ENCODE results near the gene CFAP45.

Gene CFAP45

GRCh38 chr1:159900086-159900680, at the start of gene CFAP45:
TSS of gene CFAP45 (minus strand) at chr1:159900165. CDS start at chr1:159900098, 67 bp downstream.
- DNase-seq = no peak

- DNase-seq = no peak
Observed at GRCh38 chr1:159949123-159949522, 49.2 kb upstream of the CFAP45 start.

- DNase-seq = no peak
Observed at GRCh38 chr1:159947942-159948341, 48.0 kb upstream of the CFAP45 start.

- no peak for DNase-seq
Observed at GRCh38 chr1:159946242-159947187, 46.5 kb upstream of the CFAP45 start.

GRCh38 chr1:159945483-159946241, 45.7 kb upstream of the CFAP45 start, which contains the start of gene IGSF9:
TSS of gene IGSF9 (minus strand) at chr1:159945613. CDS start at chr1:159943454, 2,159 bp downstream.
- peak; percentile 70 for DNase-seq

- DNase-seq = no peak
Observed at GRCh38 chr1:159944623-159945455, 44.9 kb upstream of the CFAP45 start.

- DNase-seq = no peak
Observed at GRCh38 chr1:159943908-159944622, 44.1 kb upstream of the CFAP45 start.

GRCh38 chr1:159943278-159943640, 43.3 kb upstream of the CFAP45 start:
- DNase-seq = no peak

- DNase-seq = no peak
Observed at GRCh38 chr1:159942632-159943277, 42.8 kb upstream of the CFAP45 start.

- no peak for DNase-seq
Observed at GRCh38 chr1:159941591-159942560, 41.9 kb upstream of the CFAP45 start.

- DNase-seq = no peak
Observed at GRCh38 chr1:159941141-159941540, 41.2 kb upstream of the CFAP45 start.

GRCh38 chr1:159940006-159940620, 40.1 kb upstream of the CFAP45 start:
- DNase-seq = no peak

- DNase-seq = no peak
Observed at GRCh38 chr1:159939678-159940002, 39.7 kb upstream of the CFAP45 start.

- DNase-seq = no peak
Observed at GRCh38 chr1:159938905-159939677, 39.1 kb upstream of the CFAP45 start.

- DNase-seq = no peak
Observed at GRCh38 chr1:159938211-159938852, 38.4 kb upstream of the CFAP45 start.

GRCh38 chr1:159937054-159937750, 37.2 kb upstream of the CFAP45 start:
- no peak for DNase-seq

GRCh38 chr1:159936273-159936904, 36.4 kb upstream of the CFAP45 start:
- peak; percentile 85 for DNase-seq
